ENCODE measurements around the gene EMCN. TPM values are rescaled to one million over a fixed set of nuclear protein-coding genes. Genes with fewer than 3 reads are reported as not detected.

The EMCN gene
- total and polyA plus RNA-seq, 9 of the 15 experiments (the other 6 are each of a cell fraction or from before 2014, with no cell fraction given): not detected

- H3K79me2 ChIP-seq (ENCODE audit: control insufficient read depth, insufficient read depth, low read length): no peaks in the 10 kb centered on the region
- H3K27ac ChIP-seq (ENCODE audit: extremely low read depth, low read depth, low read length): no peak overlapping the region
- H3K4me2 ChIP-seq (ENCODE audit: insufficient read depth, low read length): no peak overlapping the region
- ATAC-seq (no peak), DNase-seq (ENCODE audit: extremely low read depth in 1 of 4, low spot score in 3 of 4) (no peak), FAIRE-seq (no peak)
- no peak overlapping the region for H3K4me3 ChIP-seq
- H3K27me3 ChIP-seq (ENCODE audit: control insufficient read depth in 2 of 2, insufficient read depth in 2 of 2, low read length in 2 of 2): no peaks in the 10 kb centered on the region
- no peaks in the 10 kb centered on the region for H3K9me3 ChIP-seq (replicated peaks; ENCODE audit: control insufficient read depth, insufficient read depth, low read depth, low read length)
- H4K20me1 ChIP-seq (replicated peaks; ENCODE audit: control insufficient read depth, insufficient read depth, low read length): no peaks in the 10 kb centered on the region
- no peak overlapping the region for H2AFZ ChIP-seq (ENCODE audit: low read depth, low read length)
- no peak for TF ChIP-seq POU5F1 (IDR thresholded peaks at IDR 0.05; ENCODE audit: borderline replicate concordance, low read depth, low read length, partially characterized antibody)
- no peak for TF ChIP-seq ELF4 (CRISPR knock-in tag; IDR thresholded peaks at IDR 0.05)
- H3K9me1 ChIP-seq (ENCODE audit: control insufficient read depth, insufficient read depth, low read length): no peaks in the 10 kb centered on the region
- no peaks in the 10 kb centered on the region for H3K36me3 ChIP-seq (ENCODE audit: control insufficient read depth, insufficient read depth, low read length)
- H3K4me1 ChIP-seq (replicated peaks in 1 of 2; ENCODE audit: control insufficient read depth in 2 of 2, insufficient read depth in 2 of 2, low read length in 2 of 2): no peaks in the 10 kb centered on the region
- no peak overlapping the region for H3K9ac ChIP-seq (ENCODE audit: insufficient read depth in 1 of 2, low read depth in 2 of 2, low read length in 2 of 2)
- intact Hi-C loops (cut with micrococcal nuclease): no loop called here
- ChIA-PET CTCF (ENCODE audit: low intra/inter-chr PET ratio) (no interaction called here), POLR2A (no interaction called here)
- 0% methylated on average over 1 of the region's 1 CpG for WGBS (ENCODE audit: insufficient coverage, low coverage, missing lambda C conversion rate)
- in situ Hi-C loops (cut with MboI): no loop called here
- no TSS peak for BruUV-seq (replicated peaks)
Observed at GRCh38 chr4:100391863-100392262, 126.0 kb downstream of the EMCN start.

- Histone ChIP-seq H3K9ac (ENCODE audit: insufficient read depth in 1 of 2, low read depth in 2 of 2, low read length in 2 of 2) (no peak overlapping the region), H3K79me2 (ENCODE audit: control insufficient read depth, insufficient read depth, low read length) (no peaks in the 10 kb centered on the region), H3K9me3 (replicated peaks; ENCODE audit: control insufficient read depth, insufficient read depth, low read depth, low read length) (0 out of 2 replicates have a peak, but pooled peaks cover 2% of the 10 kb centered on the region), H3K27me3 (ENCODE audit: control insufficient read depth in 2 of 2, insufficient read depth in 2 of 2, low read length in 2 of 2) (no peaks in the 10 kb centered on the region), H4K20me1 (replicated peaks; ENCODE audit: control insufficient read depth, insufficient read depth, low read length) (no peaks in the 10 kb centered on the region), H3K9me1 (ENCODE audit: control insufficient read depth, insufficient read depth, low read length) (no peaks in the 10 kb centered on the region), H3K27ac (ENCODE audit: extremely low read depth, low read depth, low read length) (no peak overlapping the region), H3K4me3 (no peak overlapping the region), H3K4me2 (ENCODE audit: insufficient read depth, low read length) (no peak overlapping the region), H2AFZ (ENCODE audit: low read depth, low read length) (no peak overlapping the region), H3K4me1 (replicated peaks in 1 of 2; ENCODE audit: control insufficient read depth in 2 of 2, insufficient read depth in 2 of 2, low read length in 2 of 2) (no peaks in the 10 kb centered on the region), H3K36me3 (ENCODE audit: control insufficient read depth, insufficient read depth, low read length) (no peaks in the 10 kb centered on the region)
- intact Hi-C loops (cut with micrococcal nuclease): no loop called here
- 0% methylated on average over 1 of the region's 1 CpG for WGBS (ENCODE audit: insufficient coverage, low coverage, missing lambda C conversion rate)
- in situ Hi-C loops (cut with MboI): no loop called here
- DNase-seq (ENCODE audit: extremely low read depth in 1 of 4, low spot score in 3 of 4) (no peak), FAIRE-seq (no peak), ATAC-seq (no peak)
- ChIA-PET POLR2A (no interaction called here), CTCF (ENCODE audit: low intra/inter-chr PET ratio) (no interaction called here)
- no TSS peak for BruUV-seq (replicated peaks)
- TF ChIP-seq SMAD3 (CRISPR knock-in tag; conservative IDR thresholded peaks at IDR 0.05) (no peak), ARID4B (CRISPR knock-in tag; IDR thresholded peaks at IDR 0.05) (no peak)
Observed at GRCh38 chr4:100391086-100391485, 126.7 kb downstream of the EMCN start.

All from K562 (cell line).